Measurements from ENCODE around the gene ATG9B.

DNA sequence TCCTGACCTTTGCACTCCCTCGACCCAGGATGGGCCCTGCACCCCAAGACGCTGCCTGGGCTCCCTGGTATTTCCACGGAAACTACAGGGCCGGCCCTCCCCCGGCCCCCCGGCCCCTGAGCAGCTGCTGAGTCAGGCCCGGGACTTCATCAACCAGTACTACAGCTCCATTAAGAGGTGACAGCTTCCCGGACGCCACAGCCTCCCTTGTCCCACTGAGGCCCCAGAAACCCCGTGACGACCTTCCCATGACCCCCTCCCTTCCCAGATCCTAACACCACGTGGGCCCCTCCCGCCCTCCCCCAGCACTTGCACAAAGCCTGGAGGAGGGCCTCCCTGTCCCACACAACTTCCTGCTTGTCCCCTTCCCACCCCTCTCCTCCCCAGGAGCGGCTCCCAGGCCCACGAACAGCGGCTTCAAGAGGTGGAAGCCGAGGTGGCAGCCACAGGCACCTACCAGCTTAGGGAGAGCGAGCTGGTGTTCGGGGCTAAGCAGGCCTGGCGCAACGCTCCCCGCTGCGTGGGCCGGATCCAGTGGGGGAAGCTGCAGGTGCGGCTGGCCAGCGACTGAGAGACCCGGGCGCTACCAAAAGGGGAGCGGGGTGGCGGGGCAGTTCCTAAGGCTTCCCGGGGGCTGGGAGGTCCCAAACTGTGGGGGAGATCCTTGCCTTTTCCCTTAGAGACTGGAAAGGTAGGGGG lies 27.8 kb downstream of the ATG9B start:
- TF ChIP-seq MZF1 (CRISPR knock-in tag; IDR thresholded peaks at IDR 0.05; ENCODE audit: borderline replicate concordance): no peak
- TF ChIP-seq POLR2A (IDR thresholded peaks at IDR 0.05; ENCODE audit: insufficient read depth in 1 of 2, low read depth in 2 of 2, low read length in 2 of 2): no peak
- no peak for TF ChIP-seq TCF7 (IDR thresholded peaks at IDR 0.05; ENCODE audit: low read depth)
- TF ChIP-seq RARA (CRISPR knock-in tag; IDR thresholded peaks at IDR 0.05): no peak
- TF ChIP-seq KLF9 (CRISPR knock-in tag; IDR thresholded peaks at IDR 0.05; ENCODE audit: low read depth): no peak
- no peak for TF ChIP-seq RAD21 (CRISPR knock-in tag; IDR thresholded peaks at IDR 0.05)
- no peak for TF ChIP-seq SP4 (CRISPR knock-in tag; IDR thresholded peaks at IDR 0.05)
- TF ChIP-seq, protein P1, sequence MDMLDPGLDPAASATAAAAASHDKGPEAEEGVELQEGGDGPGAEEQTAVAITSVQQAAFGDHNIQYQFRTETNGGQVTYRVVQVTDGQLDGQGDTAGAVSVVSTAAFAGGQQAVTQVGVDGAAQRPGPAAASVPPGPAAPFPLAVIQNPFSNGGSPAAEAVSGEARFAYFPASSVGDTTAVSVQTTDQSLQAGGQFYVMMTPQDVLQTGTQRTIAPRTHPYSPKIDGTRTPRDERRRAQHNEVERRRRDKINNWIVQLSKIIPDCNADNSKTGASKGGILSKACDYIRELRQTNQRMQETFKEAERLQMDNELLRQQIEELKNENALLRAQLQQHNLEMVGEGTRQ (IDR thresholded peaks at IDR 0.05; ENCODE audit: low read depth, low read length): no peak
- TF ChIP-seq, protein P1 (CRISPR knock-in tag; IDR thresholded peaks at IDR 0.05; ENCODE audit: borderline replicate concordance): no peak
- TF ChIP-seq, protein P2, sequence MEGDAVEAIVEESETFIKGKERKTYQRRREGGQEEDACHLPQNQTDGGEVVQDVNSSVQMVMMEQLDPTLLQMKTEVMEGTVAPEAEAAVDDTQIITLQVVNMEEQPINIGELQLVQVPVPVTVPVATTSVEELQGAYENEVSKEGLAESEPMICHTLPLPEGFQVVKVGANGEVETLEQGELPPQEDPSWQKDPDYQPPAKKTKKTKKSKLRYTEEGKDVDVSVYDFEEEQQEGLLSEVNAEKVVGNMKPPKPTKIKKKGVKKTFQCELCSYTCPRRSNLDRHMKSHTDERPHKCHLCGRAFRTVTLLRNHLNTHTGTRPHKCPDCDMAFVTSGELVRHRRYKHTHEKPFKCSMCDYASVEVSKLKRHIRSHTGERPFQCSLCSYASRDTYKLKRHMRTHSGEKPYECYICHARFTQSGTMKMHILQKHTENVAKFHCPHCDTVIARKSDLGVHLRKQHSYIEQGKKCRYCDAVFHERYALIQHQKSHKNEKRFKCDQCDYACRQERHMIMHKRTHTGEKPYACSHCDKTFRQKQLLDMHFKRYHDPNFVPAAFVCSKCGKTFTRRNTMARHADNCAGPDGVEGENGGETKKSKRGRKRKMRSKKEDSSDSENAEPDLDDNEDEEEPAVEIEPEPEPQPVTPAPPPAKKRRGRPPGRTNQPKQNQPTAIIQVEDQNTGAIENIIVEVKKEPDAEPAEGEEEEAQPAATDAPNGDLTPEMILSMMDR (CRISPR knock-in tag; IDR thresholded peaks at IDR 0.05): no peak
